ENCODE data around the gene MERTK.
"Not testable (repeated sequence)": the region's sequence is repeated elsewhere in the genome, so short reads cannot be mapped to it uniquely, and the experiment has no call there.

The MERTK gene

DNA sequence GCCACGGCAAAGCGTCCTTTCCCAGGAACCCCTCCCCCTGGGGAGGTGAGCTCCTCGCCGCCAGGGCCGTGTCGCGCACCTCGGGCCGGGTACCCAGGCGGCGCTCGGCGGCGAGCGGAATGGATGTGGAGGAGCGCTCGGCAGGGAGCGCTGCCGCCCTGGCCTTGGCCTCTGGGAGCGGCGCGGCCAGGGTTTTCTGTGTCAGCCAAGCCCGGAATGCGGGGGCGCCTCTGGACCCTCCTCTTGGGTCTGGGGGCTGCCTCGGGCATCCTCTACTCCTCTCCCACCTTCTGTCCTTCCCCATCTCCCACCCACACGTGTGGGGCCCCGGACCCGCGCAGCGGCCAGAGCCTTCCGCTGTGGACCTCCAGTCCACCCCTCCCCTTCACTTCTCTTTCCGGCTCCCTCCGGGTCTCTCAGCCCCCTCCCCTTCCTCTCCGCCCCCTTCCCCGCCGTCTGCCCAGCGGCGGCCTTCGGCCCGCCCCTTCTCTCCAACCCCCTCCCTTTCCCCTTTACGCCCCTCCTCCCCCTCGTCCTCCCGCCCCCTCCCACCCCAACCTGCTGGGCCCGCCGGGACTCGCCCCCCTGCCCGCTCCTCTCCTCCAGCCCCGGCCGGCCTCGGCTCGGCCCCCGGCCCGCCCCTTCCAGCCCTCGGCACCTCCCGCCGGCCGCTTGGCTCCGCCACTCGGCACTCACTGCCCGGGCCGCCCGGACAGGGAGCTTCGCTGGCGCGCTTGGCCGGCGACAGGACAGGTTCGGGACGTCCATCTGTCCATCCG, at the start of gene MERTK:
MERTK (plus strand) TSS at position 684 of the 779 bp plus-strand sequence. CDS start 129 bp downstream, outside the sequence.
- DNase-seq (ENCODE audit: low read depth): peak; percentile 62

DNA sequence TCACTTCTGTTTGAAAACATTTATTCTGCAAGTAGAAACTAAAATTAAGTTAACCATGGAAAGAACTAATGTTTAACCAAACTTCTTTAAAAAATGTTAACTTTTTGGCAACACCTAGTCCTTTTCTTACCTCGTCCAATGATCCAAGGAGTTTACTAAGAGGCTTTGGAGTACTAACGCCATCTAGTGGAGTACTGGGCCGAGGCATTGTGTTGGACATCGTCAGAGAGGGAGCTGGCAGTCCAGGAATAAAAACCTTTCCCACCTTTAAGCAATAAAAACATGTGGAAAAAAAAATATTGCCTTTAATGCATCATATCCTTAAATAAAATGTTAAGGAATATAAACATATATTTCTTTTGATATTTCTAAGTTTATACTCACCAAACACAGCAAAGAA, 47.8 kb upstream of the MERTK start:
- DNase-seq (ENCODE audit: low read depth): peak; percentile 4

DNA sequence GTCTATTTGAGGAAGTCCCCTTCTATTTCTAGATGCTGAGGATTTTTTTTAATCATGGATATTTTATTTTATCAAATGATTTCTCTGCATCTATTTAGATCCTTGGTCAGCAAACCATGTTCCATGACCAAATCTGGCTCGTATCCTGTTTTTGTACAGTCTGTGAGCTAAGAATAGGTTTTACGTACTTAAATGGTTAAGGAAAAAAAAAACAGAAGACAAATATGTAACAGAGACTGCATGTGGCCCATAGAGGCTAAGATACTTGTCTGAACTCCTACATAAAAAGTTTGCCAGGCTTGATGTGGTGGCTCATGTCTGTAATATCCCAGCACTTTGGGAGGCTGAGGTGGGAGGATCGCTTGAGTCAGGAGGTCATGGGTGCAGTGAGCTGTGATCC, 45.9 kb upstream of the MERTK start:
- not testable (repeated sequence) for DNase-seq (ENCODE audit: low read depth)

DNA sequence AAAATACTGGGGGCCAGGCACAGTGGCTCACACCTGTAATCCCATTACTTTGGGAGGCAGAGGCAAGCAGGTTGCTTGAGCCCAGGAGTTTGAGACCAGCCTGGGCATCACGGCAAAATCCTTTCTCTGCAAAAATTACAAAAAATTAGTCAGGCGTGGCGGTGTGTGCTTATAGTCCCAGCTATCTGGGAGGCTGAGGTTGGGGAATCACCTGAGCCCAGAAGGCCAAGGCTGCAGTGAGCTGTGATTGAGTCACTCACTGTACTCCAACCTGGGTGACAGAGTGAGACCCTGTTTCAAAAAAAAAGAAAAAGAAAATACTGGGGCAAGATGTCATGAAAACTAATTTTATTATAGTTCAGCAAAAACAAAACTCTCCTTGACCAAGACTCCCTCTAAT, 38.4 kb upstream of the MERTK start:
- not testable (repeated sequence) for DNase-seq (ENCODE audit: low read depth)

DNA sequence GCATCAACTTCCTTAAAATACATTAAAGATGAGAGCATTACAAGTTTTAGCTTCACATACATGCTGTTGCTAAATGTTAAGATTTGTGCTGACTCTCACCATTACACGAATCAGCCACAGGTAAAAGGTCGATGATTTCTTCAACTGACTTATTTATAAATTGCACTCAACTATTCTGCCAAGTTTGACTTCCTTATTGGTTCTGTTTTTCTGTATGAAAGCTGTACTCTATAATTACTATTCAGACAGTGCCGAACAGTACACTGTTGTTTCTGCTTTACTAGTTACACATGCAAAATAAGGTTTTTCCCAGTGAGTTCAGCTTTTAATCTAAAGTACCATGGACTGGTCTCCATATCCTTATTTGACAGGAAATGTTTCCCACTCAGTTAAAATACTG, 33.3 kb upstream of the MERTK start:
- DNase-seq (ENCODE audit: low read depth): not testable (repeated sequence)

DNA sequence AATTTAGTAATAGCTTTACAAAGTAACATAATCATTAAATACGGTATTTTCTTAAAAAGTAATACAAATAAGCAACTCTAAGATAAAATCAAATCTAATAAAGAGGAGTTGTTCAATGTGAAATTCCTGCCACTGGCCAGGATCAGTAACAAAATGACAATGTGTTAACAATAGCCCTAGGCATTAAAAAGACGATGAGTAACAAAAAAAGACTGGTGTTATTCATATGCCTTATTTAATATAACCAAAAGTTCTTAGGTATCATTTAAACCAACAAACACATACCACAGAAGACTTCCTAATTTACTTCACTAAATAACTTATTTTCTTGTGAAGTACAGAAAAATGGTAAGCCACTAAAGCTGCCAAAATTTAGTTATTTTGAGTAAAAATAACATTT, 25.6 kb upstream of the MERTK start:
- not testable (repeated sequence) for DNase-seq (ENCODE audit: low read depth)

DNA sequence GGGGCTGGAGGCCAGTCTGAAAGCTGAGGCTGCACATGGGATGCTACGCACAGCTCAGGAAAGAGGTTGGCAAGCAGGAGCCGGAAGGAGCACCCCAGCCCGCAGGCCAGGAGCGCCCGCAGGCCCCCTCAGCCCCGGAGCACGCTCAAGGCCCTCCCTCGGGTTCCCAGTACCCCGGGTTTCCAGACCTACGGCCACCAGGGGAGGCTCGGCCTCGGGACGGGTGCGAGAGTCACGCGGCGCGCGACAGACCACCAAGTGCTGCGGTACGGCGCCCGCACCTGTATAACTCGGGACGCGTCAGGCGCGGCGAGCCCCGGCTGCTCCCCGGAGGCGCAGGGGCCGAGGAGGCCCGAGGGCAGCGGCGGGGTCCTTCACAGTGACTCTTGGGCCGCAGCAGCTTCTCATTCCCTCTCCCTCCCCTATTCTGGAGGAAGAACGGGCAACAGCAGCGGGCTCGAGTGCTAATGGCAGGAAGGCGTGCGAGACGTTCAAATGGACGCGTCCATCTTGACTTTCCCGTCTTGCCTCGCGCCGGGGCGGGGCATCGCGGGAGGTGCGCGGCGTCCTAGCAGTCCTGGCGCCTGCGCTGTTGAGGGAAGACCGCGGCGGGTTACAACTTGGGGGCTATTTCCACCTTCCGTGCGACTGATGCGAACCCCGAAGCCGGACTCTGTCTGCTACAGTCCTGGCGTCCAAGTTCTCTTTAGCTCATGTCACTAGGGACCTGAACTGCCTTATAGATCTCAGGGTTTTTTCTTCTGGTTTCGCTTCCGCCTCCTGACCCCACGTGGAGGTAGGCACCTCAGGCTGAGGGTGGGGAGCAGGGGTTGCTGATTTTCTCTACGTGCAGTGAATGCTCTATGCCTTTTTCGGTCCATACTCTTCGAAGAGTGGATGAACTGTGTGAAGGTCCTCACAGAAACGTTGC, 14.5 kb upstream of the MERTK start, which contains the start of gene ANAPC1:
ANAPC1 (minus strand) TSS at position 533 of the 931 bp plus-strand sequence. CDS start 3,368 bp downstream, outside the sequence.
- DNase-seq (ENCODE audit: low read depth): peak; percentile 85

DNA sequence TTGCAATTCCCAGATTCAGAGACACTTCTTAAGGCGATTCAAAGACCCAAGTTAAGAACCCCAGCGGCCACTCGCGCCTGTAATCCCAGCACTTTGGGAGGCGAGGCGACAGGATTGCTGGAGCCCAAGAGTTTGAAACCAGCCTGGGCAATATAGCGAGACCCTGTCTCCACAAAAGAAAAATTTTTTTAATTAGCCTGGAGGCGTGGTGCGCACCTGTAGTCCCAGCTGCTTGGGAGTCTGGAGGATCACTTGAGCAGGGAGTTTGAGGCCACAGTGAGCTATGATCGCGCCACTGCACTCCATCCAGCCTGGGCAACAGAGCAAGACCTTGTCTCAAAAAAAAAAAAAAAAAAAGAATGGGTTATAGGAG, 13.8 kb upstream of the MERTK start:
- DNase-seq (ENCODE audit: low read depth): no peak

DNA sequence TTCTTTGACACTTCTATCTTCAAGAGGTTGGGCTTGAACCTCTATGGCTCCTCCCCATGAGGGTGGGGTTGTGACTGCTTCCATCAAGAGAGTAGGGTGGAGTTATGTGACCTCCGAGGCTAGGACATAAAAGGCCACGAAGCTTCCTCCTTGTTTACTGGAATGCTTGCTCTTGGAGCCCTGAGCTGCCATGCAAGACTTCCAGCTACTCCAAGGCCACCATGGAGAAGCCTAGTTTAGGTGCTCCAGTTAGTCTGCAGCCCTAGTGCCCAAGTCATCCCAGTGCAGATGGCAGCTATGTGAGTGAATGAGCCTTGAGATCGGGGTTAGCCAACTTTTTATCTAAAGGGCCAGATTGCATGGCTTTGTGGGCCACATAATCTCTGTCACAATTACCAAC, 2.4 kb upstream of the MERTK start:
- no peak for DNase-seq (ENCODE audit: low read depth)

DNA sequence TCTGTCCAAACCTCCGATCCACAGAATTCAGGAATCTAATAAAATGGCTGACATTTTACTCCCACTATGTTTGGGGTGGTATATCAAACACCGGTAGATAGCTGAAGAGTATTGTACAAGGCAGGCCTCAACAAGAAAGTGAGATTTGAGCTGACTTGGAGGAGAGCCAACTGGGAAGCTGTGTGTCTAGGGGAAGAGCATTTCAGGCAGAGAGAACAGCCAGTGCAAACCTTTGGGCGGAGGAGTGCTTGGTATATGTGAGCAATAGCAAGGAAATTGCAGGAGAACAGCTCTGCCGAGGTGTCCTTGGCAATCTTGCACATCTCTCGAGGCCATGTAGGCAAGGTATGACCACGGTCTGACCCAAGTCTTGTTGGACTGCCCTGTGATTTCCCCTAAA, 1.8 kb upstream of the MERTK start:
- no peak for DNase-seq (ENCODE audit: low read depth)

DNA sequence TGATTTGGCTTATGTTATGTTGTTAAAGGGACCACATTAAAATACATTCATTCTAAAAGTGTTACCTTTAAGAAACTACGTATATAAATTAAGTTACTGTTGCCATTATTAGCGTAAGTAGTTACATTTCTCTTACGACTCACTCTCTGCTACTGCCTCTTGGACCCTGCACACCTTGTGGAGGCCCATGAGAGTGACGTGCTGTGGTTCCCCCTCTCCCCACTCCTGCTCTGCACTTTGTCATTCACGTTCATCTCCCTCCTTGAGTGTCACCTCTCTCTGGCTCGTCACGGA, 830 bp upstream of the MERTK start:
- DNase-seq (ENCODE audit: low read depth): no peak

DNA sequence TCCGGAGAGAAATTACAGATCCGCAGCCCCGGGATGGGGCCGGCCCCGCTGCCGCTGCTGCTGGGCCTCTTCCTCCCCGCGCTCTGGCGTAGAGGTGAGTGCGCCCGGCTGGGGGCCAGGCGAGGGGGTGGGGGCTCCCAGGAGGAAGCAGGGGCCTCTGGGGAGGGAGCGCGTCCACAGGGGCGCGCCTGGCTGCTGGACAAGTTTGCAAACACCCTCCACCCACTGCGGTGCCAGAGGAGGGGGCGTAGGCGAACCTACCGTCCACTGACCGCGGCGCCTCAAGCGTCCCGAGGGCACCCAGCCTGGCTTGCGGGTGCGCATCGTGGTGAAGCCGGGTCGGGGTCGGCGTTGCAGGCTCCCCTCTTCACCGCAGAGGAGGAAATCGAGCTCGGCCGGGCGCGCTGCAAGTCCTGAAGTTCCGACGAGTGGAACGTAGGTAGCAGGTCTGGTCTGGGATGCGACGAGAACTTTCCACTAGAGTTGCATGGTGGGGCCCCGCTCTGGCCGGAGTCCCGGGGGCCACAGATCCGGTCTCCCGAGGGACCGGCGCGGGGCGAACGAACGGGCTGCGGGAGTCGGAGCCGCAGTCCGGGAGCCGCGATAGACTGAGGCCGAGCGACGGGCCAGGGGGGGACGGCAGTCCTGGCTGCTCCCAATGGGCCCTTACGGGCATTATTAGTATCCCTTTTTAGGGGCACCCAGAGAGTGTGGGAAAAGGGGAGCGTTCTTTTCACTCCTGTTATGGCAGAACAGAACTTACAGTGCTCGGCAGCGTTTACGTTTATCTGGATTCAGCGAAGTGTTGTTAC, 502 bp downstream of the MERTK start:
- DNase-seq (ENCODE audit: low read depth): peak; percentile 6

DNA sequence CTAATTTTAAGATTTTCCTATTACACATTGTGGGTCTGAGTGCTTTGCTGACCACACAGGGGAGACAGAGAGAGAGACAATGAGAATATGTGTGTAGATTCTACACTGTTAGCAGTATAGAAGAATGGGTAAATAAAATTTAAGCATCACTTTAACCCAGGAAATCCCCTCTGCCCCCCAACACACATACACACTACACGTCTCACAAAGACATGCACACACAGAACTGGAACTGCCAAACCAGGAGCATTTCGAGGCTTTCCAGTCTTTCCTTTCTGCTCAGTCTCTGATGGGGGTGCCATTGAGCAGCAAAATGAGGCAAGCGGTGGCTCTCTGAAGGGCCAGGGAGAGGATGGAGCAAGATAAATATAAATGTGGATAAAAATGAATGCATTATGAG, 2.5 kb downstream of the MERTK start:
- DNase-seq (ENCODE audit: low read depth): no peak

DNA sequence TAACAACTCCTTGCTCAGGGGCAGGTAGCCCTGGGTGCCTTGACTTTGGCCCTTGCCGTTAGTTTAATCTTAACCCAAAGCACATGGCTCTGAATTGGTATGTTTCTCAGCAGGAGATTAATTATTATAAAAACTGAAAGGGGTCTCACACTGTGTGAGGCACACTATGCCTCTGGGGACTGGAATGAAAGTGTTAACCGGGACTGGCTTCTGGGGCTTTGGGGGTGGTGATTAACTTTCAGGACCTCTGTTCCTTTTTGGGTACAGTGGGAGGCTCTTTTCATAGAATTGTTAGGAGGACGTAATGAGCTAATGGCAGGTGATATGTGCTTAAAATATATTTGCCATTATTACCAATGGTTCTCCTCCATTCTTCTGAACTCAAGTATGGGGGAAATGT, 5.1 kb downstream of the MERTK start:
- no peak for DNase-seq (ENCODE audit: low read depth)

DNA sequence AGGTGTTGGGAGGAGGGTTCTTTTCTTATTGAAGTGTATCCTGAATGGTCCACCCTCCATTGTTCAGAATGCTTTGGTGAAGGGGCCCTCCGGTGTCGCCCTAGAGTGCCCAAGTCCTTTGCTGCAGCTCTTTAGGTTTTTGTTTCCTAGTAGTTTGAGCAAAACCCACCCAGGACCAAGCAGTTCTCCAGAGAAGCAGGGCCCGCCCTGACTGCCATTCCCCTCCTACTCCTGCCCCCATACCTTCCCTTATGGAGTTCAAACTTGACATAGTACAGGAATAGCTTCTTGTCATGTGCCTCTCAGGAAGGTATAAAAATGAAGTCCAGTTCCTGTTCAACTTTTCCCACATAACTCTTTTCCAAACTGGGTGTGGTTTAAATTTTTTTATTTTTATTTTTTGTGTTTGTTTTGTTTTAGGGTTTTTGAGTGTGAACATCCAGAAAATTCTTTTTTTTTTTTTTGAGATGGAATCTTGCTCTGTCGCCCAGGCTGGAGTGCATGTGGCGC, 5.6 kb downstream of the MERTK start:
- DNase-seq (ENCODE audit: low read depth): no peak

DNA sequence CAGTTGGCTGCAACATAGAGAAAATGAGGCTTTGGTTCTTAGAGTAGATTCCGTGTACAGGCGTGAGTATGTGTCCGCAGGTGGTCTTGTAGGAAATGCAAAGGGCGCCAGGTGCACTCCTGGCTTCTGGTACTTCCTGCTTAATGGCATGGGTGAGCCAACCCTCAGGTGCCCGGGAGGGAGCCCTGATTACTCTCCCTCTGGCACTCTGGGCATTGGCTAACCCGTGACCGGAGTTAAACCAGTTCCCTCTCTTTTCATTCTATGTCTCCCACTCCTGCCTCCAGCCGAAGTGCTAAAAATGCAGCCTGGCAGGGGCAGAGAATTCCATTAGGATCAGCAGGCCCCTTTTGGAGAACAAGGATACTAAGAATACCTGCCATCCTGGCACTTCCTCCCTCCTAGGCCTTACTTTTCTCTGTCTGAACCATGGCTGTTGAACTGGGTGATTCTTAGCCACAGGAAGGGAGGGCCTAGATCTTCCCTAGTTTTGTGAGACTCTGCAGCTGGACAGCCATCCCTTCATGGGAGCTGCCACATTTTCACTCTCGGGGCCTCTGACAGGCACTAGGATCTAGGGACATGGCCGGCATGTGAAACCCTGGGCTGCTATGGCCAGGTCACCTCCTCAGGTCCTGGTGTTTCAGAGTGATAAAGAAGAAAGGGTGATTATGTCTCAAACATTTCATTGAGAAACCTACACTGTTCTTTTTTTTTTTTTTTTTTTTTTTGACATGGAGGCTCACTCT, 6.5 kb downstream of the MERTK start:
- no peak for DNase-seq (ENCODE audit: low read depth)

DNA sequence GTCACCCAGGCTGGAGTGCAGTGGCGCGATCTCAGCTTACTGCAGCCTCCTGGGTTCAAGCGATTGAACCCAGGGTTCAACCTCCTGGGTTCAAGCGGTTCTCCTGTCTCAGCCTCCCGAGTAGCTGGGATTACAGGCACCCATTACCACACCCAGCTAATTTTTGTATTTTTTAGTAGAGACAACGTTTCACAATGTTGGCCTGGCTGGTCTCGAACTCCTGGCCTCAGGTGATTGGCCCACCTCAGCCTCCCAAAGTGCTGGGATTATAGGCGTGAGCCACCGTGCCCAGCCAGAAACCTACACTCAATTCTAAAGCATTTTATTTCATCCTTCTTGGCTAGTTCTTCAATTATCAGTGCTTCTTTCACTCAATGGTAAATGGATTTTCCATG, 7.1 kb downstream of the MERTK start:
- not testable (repeated sequence) for DNase-seq (ENCODE audit: low read depth)

DNA sequence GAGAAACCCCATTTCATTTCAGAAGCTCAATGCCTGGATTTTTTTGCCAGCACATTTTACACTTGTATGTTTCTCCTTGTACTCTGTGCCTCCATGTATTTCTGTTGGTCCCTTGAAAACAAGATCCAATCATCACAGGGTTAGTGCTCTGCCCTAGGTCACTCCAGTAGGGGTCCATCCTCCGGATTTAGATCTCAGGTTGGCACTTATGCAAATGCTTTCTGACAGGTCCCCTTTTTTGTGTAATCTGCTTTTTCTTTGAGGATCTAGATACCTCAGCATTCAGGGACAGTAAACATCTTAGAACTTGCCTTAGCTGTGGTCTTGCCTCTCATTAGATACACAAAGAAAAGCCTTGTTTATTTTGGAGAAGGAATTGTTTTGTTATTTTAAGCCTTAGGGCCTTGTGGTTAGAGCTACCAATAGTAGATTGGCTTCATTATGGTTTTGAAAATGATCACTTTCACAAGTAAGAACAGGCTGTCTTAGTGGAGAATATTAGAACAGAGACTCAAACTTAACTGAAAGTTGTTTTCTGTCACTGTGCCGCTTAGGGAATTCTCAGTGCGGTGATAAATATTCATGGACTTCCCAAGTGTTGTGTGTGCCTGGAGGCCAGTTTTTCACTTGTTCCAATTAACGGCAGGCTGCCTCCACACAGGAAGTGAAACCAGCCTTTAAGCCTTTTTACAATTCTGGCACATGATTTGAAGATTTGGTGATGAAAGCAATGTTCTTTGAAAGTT, 7.8 kb downstream of the MERTK start:
- no peak for DNase-seq (ENCODE audit: low read depth)

DNA sequence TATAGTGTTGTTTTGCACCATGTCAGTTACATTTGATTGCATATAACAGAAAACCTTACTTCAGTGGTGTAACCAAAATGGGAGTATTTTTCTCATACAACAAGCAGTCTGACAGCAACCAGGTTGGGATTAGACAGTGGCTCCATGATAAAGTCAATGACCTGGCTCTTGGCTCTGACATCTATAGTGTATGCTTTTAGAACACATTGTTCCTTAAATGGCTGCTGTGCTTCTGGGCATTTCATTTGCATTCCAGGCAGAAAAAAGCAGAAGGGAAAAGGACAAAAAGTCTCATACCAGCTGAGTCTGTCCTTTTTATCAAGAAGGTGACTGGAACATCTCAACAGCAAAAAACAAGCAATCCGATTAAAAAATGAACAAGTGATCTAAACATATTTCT, 10.2 kb downstream of the MERTK start:
- DNase-seq (ENCODE audit: low read depth): no peak

DNA sequence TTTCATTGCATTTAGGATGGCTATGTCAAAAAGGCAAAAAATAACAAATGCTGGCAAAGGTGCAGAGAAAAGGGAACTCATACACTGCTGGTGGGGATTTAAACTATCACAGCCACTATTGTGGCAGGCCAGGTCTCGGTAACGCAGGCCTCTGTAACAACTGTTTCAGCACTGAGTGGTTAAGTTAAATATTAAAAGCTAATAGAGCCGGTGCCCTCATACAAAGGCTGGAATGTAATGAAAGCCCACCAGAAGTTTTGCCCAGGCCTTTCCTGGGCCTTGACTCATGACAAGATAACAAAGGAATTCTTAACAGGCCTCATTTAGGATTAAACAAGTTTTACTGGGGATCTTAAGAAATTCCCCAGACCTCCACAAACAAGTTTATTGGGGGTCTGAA, 10.7 kb downstream of the MERTK start:
- DNase-seq (ENCODE audit: low read depth): no peak

DNA sequence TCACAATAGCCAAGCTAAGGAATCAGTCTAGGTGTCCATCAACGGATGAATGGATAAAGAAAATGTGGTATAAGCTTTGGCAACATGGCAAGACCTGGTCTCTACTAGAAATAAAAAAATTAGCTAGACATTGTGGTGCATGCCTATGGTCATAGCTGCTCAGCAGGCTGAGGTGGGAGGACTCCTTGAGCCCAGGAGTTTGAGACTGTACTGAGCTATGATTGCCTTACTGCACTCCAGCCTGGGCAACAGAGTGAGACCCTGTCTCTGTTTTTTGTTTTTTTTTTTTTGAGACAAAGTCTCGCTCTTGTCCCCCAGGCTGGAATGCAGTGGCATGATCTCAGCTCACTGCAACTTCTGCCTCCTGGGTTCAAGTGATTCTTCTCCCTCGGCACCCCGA, 11.6 kb downstream of the MERTK start:
- not testable (repeated sequence) for DNase-seq (ENCODE audit: low read depth)

Measured in activated T-cell treated with anti-CD3 and anti-CD28 coated beads for 48 hours (primary cell).